Measurements from ENCODE around the gene CCDC7. TPM values are rescaled to one million over a fixed set of nuclear protein-coding genes. Genes with fewer than 3 reads are reported as not detected.
"Not testable (repeated sequence)": the region's sequence is repeated elsewhere in the genome, so short reads cannot be mapped to it uniquely, and the experiment has no call there.

CCDC7 gene
- total RNA-seq, 1 donor from 2014 or later, result 71.5 TPM

DNA sequence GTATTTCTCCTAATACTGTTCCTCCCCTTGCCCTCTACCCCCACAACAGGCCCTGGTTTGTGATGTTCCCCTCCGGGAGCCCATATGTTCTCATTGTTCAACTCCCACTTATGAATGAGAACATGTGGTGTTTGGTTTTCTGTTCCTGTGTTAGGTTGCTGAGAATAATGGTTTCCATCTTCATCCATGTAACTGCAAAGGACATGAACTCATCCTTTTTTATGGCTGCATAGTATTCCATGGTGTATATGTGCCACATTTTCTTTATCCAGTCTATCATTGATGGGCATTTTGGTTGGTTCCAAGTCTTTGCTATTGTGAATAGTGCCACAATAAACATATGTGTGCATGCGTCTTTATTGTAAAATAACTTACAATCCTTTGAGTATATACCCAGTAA lies 164.6 kb downstream of the CCDC7 start:
- not testable (repeated sequence) for H3K27me3 ChIP-seq (ENCODE audit: control insufficient read depth in 3 of 3, insufficient read depth in 3 of 3, low read length in 3 of 3); H3K27ac ChIP-seq (ENCODE audit: low read depth, low read length); H3K9ac ChIP-seq (ENCODE audit: low read depth in 1 of 3, low read length in 3 of 3); H3K4me1 ChIP-seq (ENCODE audit: control insufficient read depth in 3 of 3, insufficient read depth in 3 of 3, low read length in 3 of 3); H3K36me3 ChIP-seq (ENCODE audit: control insufficient read depth in 3 of 3, insufficient read depth in 3 of 3, low read length in 3 of 3); H3K9me3 ChIP-seq (ENCODE audit: control insufficient read depth in 3 of 3, low read length in 3 of 3); H3K4me3 ChIP-seq (ENCODE audit: low read length in 3 of 3)

DNA sequence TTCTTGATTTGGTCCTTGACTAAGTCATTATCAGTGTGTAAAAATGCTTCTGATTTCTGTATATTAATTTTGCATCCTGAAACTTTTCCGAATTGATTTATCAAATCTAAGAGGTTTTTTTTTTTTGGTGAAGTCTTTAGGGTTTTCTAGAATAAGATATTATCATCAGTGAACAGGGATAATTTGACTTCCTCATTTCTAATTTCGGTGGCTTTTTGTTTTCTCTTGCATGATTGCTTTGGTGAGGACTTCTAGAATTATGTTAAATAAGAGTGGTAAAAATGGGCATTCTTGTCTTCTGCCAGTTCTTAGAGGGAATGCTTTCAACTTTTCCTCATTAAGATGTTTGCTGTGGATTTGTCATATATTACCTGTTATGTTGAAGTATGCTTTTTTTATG lies 170.5 kb downstream of the CCDC7 start:
- Histone ChIP-seq H3K4me1 (ENCODE audit: control insufficient read depth in 3 of 3, insufficient read depth in 3 of 3, low read length in 3 of 3) (no peaks in the 10 kb centered on the region), H3K36me3 (ENCODE audit: control insufficient read depth in 3 of 3, insufficient read depth in 3 of 3, low read length in 3 of 3) (no peaks in the 10 kb centered on the region), H3K9ac (ENCODE audit: low read depth in 1 of 3, low read length in 3 of 3) (no peak overlapping the region), H3K27me3 (ENCODE audit: control insufficient read depth in 3 of 3, insufficient read depth in 3 of 3, low read length in 3 of 3) (no peaks in the 10 kb centered on the region), H3K9me3 (ENCODE audit: control insufficient read depth in 3 of 3, low read length in 3 of 3) (peaks cover 0 to 2% (median 0%) of the 10 kb centered on the region in 3 donors), H3K4me3 (ENCODE audit: low read length in 3 of 3) (no peak overlapping the region), H3K27ac (ENCODE audit: low read depth, low read length) (no peak overlapping the region)

DNA sequence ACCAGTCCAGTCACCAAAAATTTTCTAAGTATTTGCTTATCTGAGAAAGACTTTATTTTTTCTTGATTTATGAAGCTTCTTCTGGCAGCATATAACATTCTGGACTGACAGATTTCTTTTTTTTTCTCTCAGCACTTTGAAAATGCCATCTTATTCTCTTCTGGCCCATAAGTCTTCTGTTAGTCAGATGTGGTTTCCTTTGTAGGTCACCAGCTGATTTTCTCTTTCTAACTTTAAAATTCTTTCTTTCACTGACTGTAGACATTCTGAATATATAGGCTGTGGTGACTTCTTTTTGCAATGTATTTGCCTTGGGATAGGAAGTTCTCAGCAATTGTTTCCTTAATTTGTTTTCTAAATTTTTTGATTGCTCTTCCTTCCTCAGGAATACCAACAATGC lies 172.5 kb downstream of the CCDC7 start:
- no peaks in the 10 kb centered on the region for H3K27me3 ChIP-seq (ENCODE audit: control insufficient read depth in 3 of 3, insufficient read depth in 3 of 3, low read length in 3 of 3)
- H3K4me1 ChIP-seq (ENCODE audit: control insufficient read depth in 3 of 3, insufficient read depth in 3 of 3, low read length in 3 of 3), result no peaks in the 10 kb centered on the region
- H3K36me3 ChIP-seq (ENCODE audit: control insufficient read depth in 3 of 3, insufficient read depth in 3 of 3, low read length in 3 of 3), result peaks cover 0 to 1% (median 0%) of the 10 kb centered on the region in 3 donors
- H3K9me3 ChIP-seq (ENCODE audit: control insufficient read depth in 3 of 3, low read length in 3 of 3), result peaks cover 0 to 2% (median 0%) of the 10 kb centered on the region in 3 donors
- no peak overlapping the region for H3K27ac ChIP-seq (ENCODE audit: low read depth, low read length)
- no peak overlapping the region for H3K9ac ChIP-seq (ENCODE audit: low read depth in 1 of 3, low read length in 3 of 3)
- no peak overlapping the region for H3K4me3 ChIP-seq (ENCODE audit: low read length in 3 of 3)

DNA sequence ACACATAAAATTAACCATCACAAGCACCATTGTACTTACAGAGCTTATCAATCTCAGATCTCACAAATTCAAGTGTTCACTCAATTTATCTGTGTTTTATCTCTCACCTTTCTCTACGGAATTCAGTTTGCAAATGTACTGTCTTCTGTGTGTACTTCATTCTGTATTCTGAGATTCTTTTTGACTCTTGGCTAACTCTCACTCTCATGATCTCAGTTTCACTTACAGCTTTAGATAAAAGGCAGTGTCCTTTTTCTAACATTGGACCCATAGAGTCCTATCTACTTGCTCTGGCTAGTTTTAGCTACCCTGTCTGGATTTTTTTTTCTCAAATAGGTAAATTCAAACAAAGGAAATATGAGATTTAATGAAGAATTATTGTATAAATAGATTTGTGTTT lies 176.0 kb downstream of the CCDC7 start:
- H3K9me3 ChIP-seq (ENCODE audit: control insufficient read depth in 3 of 3, low read length in 3 of 3), result peaks cover 0 to 3% (median 0%) of the 10 kb centered on the region in 3 donors
- H3K4me1 ChIP-seq (ENCODE audit: control insufficient read depth in 3 of 3, insufficient read depth in 3 of 3, low read length in 3 of 3), result no peaks in the 10 kb centered on the region
- no peaks in the 10 kb centered on the region for H3K27me3 ChIP-seq (ENCODE audit: control insufficient read depth in 3 of 3, insufficient read depth in 3 of 3, low read length in 3 of 3)
- H3K9ac ChIP-seq (ENCODE audit: low read depth in 1 of 3, low read length in 3 of 3), result no peak overlapping the region
- no peak overlapping the region for H3K4me3 ChIP-seq (ENCODE audit: low read length in 3 of 3)
- H3K27ac ChIP-seq (ENCODE audit: low read depth, low read length), result no peak overlapping the region
- peaks cover 0 to 3% (median 2%) of the 10 kb centered on the region in 3 donors for H3K36me3 ChIP-seq (ENCODE audit: control insufficient read depth in 3 of 3, insufficient read depth in 3 of 3, low read length in 3 of 3)

DNA sequence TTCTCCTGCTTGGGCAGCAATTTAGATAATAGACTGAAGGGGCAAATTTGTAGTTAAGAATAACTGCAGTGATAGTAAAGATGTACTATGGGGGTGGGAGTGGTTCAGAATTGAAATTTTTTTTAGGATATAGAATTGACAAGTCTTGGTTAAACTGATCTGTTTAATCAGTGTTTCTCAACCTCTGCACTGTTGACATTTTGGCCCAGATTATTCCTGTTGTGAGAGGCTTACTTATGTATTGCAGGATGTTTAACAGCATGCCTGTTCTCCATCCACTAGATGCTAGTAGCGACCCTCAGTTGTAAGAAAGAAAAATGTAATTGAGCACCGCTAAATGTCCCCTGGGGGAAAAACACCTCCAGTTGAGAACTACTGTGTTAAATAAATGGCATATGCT lies 176.5 kb downstream of the CCDC7 start:
- Histone ChIP-seq H3K9me3 (ENCODE audit: control insufficient read depth in 3 of 3, low read length in 3 of 3) (peaks cover 0 to 3% (median 0%) of the 10 kb centered on the region in 3 donors), H3K4me1 (ENCODE audit: control insufficient read depth in 3 of 3, insufficient read depth in 3 of 3, low read length in 3 of 3) (no peaks in the 10 kb centered on the region), H3K9ac (ENCODE audit: low read depth in 1 of 3, low read length in 3 of 3) (no peak overlapping the region), H3K36me3 (ENCODE audit: control insufficient read depth in 3 of 3, insufficient read depth in 3 of 3, low read length in 3 of 3) (peaks cover 0 to 3% (median 2%) of the 10 kb centered on the region in 3 donors), H3K27ac (ENCODE audit: low read depth, low read length) (no peak overlapping the region), H3K4me3 (ENCODE audit: low read length in 3 of 3) (no peak overlapping the region), H3K27me3 (ENCODE audit: control insufficient read depth in 3 of 3, insufficient read depth in 3 of 3, low read length in 3 of 3) (no peaks in the 10 kb centered on the region)

DNA sequence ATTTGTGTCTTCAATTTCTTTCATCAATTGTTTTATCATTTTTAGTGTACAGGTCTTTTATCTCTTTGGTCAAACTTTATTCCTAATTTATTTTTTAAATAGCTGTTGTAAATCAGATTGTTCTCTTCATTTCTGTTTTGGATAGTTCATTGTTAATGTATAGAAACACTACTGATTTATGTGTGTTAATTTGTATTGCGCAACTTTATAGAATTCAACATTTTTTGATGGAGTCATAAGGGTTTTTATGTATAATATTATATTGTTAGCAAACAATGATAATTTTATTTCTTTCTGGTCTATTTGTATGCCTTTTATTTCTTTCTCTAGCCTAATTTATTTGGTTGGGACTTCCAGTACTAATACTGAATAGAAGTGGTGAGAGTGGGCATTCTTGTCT lies 181.2 kb downstream of the CCDC7 start:
- Histone ChIP-seq H3K27me3 (ENCODE audit: control insufficient read depth in 3 of 3, insufficient read depth in 3 of 3, low read length in 3 of 3) (no peaks in the 10 kb centered on the region), H3K4me1 (ENCODE audit: control insufficient read depth in 3 of 3, insufficient read depth in 3 of 3, low read length in 3 of 3) (no peaks in the 10 kb centered on the region), H3K36me3 (ENCODE audit: control insufficient read depth in 3 of 3, insufficient read depth in 3 of 3, low read length in 3 of 3) (peaks cover 0 to 3% (median 2%) of the 10 kb centered on the region in 3 donors), H3K4me3 (ENCODE audit: low read length in 3 of 3) (no peak overlapping the region), H3K27ac (ENCODE audit: low read depth, low read length) (no peak overlapping the region), H3K9ac (ENCODE audit: low read depth in 1 of 3, low read length in 3 of 3) (no peak overlapping the region), H3K9me3 (ENCODE audit: control insufficient read depth in 3 of 3, low read length in 3 of 3) (peaks cover 0 to 3% (median 0%) of the 10 kb centered on the region in 3 donors)

DNA sequence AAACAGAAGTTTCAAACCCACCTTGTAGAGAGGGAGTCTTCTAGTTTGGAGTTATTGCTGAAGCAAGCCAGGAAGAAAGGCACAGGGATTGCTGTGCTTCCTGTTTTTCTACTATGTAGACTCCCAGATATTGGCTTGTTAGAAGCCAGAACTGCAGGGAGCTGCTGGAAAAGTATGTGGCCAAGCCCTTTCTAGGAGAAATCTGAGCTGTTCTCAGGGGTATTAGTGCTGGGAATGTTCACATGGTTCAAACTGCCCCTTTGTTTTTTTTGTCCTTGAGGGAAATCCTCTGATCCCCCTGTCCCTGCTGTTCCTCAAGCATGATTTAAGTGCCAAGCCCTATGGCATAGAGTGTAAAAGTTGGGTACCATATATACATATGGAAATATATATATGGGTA lies 184.0 kb downstream of the CCDC7 start:
- peaks cover 0 to 3% (median 0%) of the 10 kb centered on the region in 3 donors for H3K9me3 ChIP-seq (ENCODE audit: control insufficient read depth in 3 of 3, low read length in 3 of 3)
- no peak overlapping the region for H3K9ac ChIP-seq (ENCODE audit: low read depth in 1 of 3, low read length in 3 of 3)
- H3K4me1 ChIP-seq (ENCODE audit: control insufficient read depth in 3 of 3, insufficient read depth in 3 of 3, low read length in 3 of 3), result no peaks in the 10 kb centered on the region

DNA sequence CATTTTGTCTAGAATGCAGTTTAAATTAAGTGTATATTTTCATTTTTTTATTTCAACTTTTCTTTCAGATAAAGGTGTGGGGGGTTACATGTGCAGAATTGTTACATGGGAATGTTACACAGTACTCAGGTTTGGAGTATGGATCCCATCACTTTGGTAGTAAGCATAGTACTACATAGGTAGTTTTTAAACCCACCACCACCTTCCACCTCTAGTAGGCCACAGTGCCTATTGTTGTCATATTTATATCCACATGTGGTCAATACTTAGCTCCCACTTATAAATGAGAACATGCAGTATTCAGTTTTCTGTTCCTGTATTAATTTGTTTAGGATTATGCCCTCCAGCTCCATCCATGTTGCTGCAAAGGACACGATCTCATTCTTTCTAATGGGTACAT lies 200.6 kb downstream of the CCDC7 start:
- H3K36me3 ChIP-seq (ENCODE audit: control insufficient read depth in 3 of 3, insufficient read depth in 3 of 3, low read length in 3 of 3), result peaks cover 0 to 3% (median 2%) of the 10 kb centered on the region in 3 donors
- no peak overlapping the region for H3K4me3 ChIP-seq (ENCODE audit: low read length in 3 of 3)
- H3K9me3 ChIP-seq (ENCODE audit: control insufficient read depth in 3 of 3, low read length in 3 of 3), result no peaks in the 10 kb centered on the region
- H3K27ac ChIP-seq (ENCODE audit: low read depth, low read length), result no peak overlapping the region
- no peaks in the 10 kb centered on the region for H3K27me3 ChIP-seq (ENCODE audit: control insufficient read depth in 3 of 3, insufficient read depth in 3 of 3, low read length in 3 of 3)
- no peak overlapping the region for H3K9ac ChIP-seq (ENCODE audit: low read depth in 1 of 3, low read length in 3 of 3)
- H3K4me1 ChIP-seq (ENCODE audit: control insufficient read depth in 3 of 3, insufficient read depth in 3 of 3, low read length in 3 of 3), result no peaks in the 10 kb centered on the region

More for the DNA sequence above, 184.0 kb downstream of the CCDC7 start:
- Histone ChIP-seq H3K27me3 (ENCODE audit: control insufficient read depth in 3 of 3, insufficient read depth in 3 of 3, low read length in 3 of 3) (no peaks in the 10 kb centered on the region), H3K36me3 (ENCODE audit: control insufficient read depth in 3 of 3, insufficient read depth in 3 of 3, low read length in 3 of 3) (peaks cover 0 to 2% (median 0%) of the 10 kb centered on the region in 3 donors), H3K4me3 (ENCODE audit: low read length in 3 of 3) (no peak overlapping the region), H3K27ac (ENCODE audit: low read depth, low read length) (no peak overlapping the region)

DNA sequence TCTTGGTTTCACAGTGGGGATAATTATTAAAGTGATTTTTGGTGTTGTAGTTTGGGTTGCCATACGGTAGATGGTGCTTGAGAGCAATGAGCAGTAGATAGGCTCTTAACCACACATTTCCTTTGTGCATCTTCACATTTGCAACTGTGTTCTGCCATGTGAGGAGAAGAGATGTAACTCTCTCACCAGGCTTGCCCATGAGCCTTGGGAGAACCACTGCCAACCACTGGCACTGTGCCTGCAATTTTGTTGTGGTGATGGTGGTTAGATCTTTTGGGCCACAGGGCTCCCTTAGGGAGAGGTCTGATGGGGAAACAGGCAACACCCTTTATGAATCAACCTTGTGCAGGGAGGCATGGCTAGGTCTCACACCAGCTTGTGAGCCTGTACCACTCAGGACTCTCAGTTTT lies 204.3 kb downstream of the CCDC7 start:
- no peak overlapping the region for H3K27ac ChIP-seq (ENCODE audit: low read depth, low read length)
- peaks cover 0 to 3% (median 2%) of the 10 kb centered on the region in 3 donors for H3K36me3 ChIP-seq (ENCODE audit: control insufficient read depth in 3 of 3, insufficient read depth in 3 of 3, low read length in 3 of 3)
- peaks cover 2% of the 10 kb centered on the region in 3 donors for H3K9me3 ChIP-seq (ENCODE audit: control insufficient read depth in 3 of 3, low read length in 3 of 3)
- H3K4me1 ChIP-seq (ENCODE audit: control insufficient read depth in 3 of 3, insufficient read depth in 3 of 3, low read length in 3 of 3), result no peaks in the 10 kb centered on the region
- no peak overlapping the region for H3K4me3 ChIP-seq (ENCODE audit: low read length in 3 of 3)
- H3K9ac ChIP-seq (ENCODE audit: low read depth in 1 of 3, low read length in 3 of 3), result no peak overlapping the region
- H3K27me3 ChIP-seq (ENCODE audit: control insufficient read depth in 3 of 3, insufficient read depth in 3 of 3, low read length in 3 of 3), result no peaks in the 10 kb centered on the region

DNA sequence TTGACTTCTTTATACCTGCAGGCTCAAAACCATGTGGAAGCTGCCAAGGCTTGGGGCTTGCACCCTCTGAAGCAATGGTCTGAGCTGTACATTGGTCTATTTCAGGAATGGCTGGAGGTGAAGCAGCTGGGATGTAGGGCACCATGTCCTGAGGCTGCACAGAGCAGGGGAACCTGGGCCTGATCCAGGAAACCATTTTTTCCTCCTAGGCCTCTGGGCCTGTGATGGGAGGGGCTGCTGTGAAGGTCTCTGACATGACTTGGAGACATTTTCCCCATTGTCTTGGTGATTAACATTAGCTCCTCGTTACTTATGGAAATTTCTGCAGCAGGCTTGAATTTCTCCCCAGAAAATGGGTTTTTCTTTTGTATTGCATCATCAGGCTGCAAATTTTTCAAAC lies 211.5 kb downstream of the CCDC7 start:
- not testable (repeated sequence) for H3K4me1 ChIP-seq (ENCODE audit: control insufficient read depth in 3 of 3, insufficient read depth in 3 of 3, low read length in 3 of 3); H3K27ac ChIP-seq (ENCODE audit: low read depth, low read length); H3K9ac ChIP-seq (ENCODE audit: low read depth in 1 of 3, low read length in 3 of 3); H3K9me3 ChIP-seq (ENCODE audit: control insufficient read depth in 3 of 3, low read length in 3 of 3); H3K27me3 ChIP-seq (ENCODE audit: control insufficient read depth in 3 of 3, insufficient read depth in 3 of 3, low read length in 3 of 3); H3K36me3 ChIP-seq (ENCODE audit: control insufficient read depth in 3 of 3, insufficient read depth in 3 of 3, low read length in 3 of 3); H3K4me3 ChIP-seq (ENCODE audit: low read length in 3 of 3)

DNA sequence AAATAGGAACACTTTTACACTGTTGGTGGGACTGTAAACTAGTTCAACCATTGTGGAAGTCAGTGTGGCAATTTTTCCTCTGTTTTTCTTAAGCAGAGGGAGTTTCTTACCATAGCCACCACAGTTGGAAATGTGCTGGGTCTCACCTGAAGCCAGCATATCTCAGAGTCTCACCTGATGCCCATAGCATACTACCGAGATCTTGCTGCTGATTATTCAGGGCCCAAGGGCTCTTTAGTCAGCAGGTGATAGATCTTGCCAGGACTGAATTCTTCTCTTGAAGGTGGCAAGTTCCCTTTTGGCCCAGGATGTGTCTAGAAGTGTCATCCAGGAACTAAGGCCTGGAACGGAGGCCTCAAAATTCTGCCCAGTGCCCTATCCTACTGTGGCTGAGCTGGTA lies 215.4 kb downstream of the CCDC7 start:
- Histone ChIP-seq H3K9me3 (ENCODE audit: control insufficient read depth in 3 of 3, low read length in 3 of 3) (no peaks in the 10 kb centered on the region), H3K27me3 (ENCODE audit: control insufficient read depth in 3 of 3, insufficient read depth in 3 of 3, low read length in 3 of 3) (no peaks in the 10 kb centered on the region), H3K27ac (ENCODE audit: low read depth, low read length) (no peak overlapping the region), H3K9ac (ENCODE audit: low read depth in 1 of 3, low read length in 3 of 3) (no peak overlapping the region), H3K4me1 (ENCODE audit: control insufficient read depth in 3 of 3, insufficient read depth in 3 of 3, low read length in 3 of 3) (no peaks in the 10 kb centered on the region), H3K4me3 (ENCODE audit: low read length in 3 of 3) (no peak overlapping the region), H3K36me3 (ENCODE audit: control insufficient read depth in 3 of 3, insufficient read depth in 3 of 3, low read length in 3 of 3) (peaks cover 0 to 3% (median 0%) of the 10 kb centered on the region in 3 donors)
